Embryonic facial prominence (tissue), 1 donor: ENCODE results near the gene BCL2.

ENCODE experiments used
- DNase-seq: peaks from one replicate; pipeline ENCODE4 v3.0.0-alpha.2; 2016; ENCODE audit errors: extremely low spot score

Gene BCL2

GRCh38 chr18:63107931-63108330, 211.6 kb downstream of the BCL2 start:
- no peak for DNase-seq

DNA sequence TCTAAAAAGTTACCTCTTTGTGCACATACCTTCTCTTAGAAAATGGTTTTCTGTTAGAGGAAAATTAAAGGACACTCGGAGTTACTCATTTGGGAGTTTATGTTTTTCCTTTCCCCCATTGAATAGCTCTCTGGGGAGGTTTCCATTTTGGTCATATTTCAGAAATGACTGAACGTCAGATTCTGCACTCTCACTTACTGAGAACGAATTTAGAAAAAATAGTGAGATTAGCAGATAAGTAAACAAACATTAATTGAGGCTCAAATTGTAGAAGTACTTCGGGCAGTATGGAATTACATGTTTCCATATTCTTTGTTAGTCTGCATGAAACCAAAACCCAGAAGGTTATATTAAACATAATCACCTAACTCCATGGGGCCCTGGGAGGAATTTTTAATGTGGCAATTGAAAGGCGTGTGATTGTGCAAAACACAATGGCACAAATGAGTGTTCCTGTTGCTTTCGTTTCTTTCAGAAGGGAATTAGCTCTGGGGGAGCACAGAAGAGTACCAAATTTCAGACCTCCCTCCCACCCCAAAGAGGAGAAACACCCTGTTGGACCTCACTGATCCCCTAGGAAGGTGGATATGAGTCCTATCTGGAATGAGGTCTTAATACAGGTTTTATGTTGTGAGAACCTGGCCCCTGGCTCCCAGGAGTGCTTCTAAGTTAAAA, 212.3 kb downstream of the BCL2 start:
- DNase-seq: no peak

GRCh38 chr18:63106727-63107126, 212.8 kb downstream of the BCL2 start:
- no peak for DNase-seq

- DNase-seq: no peak
These were observed 213.8 kb downstream of the BCL2 start for GRCh38 chr18:63105636-63106316.

DNA sequence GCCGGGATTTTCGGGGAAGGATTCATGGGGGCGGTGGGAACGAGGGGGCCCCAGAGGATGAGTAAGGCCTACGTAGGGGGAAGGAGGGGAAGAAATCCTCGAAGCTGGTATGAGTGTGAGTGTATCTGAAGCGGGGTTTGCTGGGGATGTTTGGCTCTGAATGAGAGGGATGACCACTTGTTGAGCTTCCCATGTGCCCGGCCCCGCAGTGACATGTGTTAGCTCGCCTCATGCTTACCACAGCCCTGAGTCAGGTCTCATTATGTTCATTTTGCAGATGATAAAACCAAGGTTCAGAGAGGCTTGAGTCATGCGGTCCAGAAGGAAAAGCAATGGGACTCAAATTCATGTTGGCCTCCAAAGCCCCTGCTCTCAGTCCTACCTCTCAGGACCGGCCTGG, 214.7 kb downstream of the BCL2 start:
- no peak for DNase-seq

- DNase-seq: no peak
These were observed 216.4 kb downstream of the BCL2 start for GRCh38 chr18:63102941-63103744.

DNA sequence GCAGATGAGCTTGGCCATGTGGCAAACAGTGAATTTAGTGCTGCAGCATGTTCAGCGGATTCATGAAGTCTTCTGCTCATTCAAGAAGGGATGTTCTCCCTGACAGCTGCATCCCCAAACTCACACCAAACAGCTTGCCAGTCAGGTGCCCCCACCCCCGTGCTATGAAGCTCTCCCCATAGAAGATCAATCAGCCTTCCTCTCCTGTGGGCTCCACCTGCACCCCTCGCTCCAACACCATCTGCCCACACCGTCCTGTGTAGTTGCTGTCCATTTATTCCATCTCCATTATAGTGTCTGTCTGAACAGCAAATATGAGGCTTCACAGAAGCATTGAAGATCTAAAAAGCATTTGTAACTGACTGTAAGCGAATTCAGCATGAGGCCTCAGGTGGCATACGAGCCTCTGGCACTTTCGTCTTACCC, 218.9 kb downstream of the BCL2 start:
- no peak for DNase-seq

GRCh38 chr18:63099848-63100629, 219.5 kb downstream of the BCL2 start:
- DNase-seq: no peak

DNA sequence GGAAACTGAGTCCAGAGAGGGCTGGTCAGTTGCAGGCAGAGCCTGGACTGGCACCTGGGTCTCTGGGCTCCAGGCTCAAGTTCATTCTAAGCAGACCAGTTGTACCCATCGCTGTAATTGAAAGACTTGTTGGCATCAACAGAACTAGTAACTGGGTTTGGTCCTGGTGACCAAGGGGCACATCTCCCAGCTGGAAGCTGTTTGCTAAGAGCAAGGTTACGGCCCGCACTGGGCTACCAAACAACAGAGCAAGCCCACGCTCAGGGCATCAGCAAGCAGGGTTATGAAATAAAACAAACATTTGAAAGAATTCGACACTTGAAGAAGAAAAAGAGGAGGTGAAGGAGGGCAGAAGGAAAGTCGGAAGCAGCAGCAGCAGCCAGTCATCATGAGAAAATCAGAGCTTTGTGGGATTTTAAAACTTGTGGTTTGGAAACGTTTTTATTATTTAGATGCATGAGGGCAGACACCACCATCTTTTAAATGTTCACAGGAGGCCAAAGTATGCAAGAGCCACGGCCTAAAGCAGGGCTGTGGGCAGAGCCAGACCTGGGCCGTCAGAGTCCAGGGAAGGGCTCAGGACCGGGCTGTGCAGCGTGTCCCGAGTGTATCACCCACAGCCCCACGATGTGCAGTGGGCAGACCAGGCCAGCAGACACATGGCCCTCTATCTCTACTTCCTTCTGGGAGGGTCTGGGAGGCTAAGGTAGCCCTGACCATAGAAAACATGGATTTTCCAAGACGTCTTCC, 220.3 kb downstream of the BCL2 start:
- no peak for DNase-seq

GRCh38 chr18:63098018-63098981, 221.3 kb downstream of the BCL2 start:
- no peak for DNase-seq

- DNase-seq: no peak
These were observed 222.4 kb downstream of the BCL2 start for GRCh38 chr18:63097178-63097577.

- no peak for DNase-seq
These were observed 223.2 kb downstream of the BCL2 start for GRCh38 chr18:63096327-63096874.

GRCh38 chr18:63095768-63096167, 223.8 kb downstream of the BCL2 start:
- no peak for DNase-seq

- DNase-seq: no peak
These were observed 227.8 kb downstream of the BCL2 start for GRCh38 chr18:63091671-63092364.

DNA sequence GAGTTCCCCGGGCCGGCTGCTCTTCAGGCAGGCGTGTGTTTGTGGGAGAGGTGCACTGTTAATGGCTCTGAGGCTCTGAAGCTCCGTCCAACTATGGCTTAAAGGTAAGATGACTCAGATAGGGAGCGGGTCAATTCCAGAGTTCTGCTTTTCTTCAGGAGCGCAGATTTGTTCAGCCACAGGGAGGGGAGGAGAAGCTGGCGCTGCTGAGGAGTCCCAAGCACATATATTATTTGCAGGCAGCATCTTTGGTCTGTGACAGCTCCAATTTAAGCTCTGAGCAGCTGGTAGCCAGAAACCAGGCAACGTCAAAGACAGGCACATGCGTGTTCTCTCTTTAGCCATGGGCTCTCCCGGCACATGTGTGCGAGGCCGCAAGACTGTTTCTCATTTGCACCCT, 229.2 kb downstream of the BCL2 start:
- DNase-seq: no peak

DNA sequence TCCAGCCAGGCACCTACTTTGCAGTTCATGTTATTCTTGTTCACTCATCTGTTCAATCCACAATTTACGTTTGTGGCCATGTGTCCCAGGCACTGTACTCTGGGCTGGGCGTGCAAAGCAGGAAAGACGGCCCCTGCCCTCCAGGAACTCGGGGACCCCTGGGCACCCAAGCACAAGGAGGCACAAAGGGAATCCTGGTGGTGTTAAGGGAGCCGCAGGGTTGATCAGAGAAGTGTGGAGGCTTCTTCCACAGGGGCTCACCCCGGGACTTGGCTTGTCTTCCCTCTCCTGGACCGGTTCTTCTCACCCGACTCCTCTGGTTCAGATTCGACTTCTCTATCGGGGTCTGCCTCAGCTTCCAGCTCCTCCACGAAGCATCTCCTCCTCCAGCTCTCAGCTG, 230.5 kb downstream of the BCL2 start:
- DNase-seq: no peak

- no peak for DNase-seq
These were observed 231.3 kb downstream of the BCL2 start for GRCh38 chr18:63088262-63088661.

- DNase-seq: no peak
These were observed 231.9 kb downstream of the BCL2 start for GRCh38 chr18:63087421-63088230.
